ENCODE results near the gene FOXQ1.
"Not testable (repeated sequence)": the region's sequence is repeated elsewhere in the genome, so short reads cannot be mapped to it uniquely, and the experiment has no call there.

FOXQ1 gene

GRCh38 chr6:1322696-1323219 lies 10.9 kb downstream of the FOXQ1 start:
- DNase-seq, result no peak

DNA sequence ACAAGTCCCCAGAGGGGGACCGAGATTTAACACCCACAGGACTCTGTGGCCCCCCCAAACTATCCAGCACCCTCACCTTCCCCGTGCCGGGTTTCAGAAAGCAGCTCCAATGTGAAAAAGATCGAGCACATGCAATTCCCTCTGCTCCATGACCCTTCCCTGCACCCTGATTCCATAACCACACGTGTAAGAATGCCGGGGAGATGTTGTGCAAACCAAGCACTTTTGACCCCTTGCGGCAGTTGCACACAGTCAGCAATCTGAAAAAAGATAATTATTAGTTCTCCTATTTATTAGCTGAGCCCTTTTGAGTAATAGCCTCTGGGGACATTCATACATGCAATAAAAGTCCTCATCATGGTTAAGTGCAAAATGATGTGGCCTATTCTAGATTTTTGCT lies 13.0 kb downstream of the FOXQ1 start:
- DNase-seq, result no peak

GRCh38 chr6:1325461-1326309 lies 13.8 kb downstream of the FOXQ1 start:
- DNase-seq, result no peak

DNA sequence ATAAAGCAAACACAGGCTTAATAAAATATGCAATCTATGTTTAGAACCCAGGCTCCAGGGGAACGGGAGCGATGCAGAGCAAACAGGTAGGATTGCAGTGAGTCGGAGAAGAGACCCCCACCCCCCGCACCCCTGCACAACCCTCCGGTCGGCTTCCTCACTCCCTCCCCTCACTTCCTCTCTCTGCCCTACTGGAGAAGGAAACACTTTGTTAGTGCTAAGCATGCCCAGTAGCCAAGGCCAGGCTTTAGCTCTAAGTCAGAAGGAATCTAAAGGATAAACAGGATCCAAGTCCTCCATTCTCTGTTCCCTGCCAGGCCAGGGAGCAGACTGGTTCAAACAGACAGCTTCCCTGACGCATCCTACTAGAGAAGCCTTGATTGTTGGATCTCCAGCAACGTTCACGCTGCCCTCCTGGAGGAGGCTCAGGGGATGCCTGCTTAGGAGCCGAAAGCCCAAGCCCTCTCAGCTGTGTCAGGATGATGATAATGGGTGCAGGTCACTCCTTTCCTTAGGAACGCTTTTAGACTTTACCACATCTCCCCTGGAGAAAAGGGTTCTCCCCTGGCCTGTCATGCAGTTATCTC lies 14.7 kb downstream of the FOXQ1 start:
- DNase-seq, result no peak

GRCh38 chr6:1327630-1328029 lies 15.7 kb downstream of the FOXQ1 start:
- no peak for DNase-seq

GRCh38 chr6:1328129-1328800 lies 16.4 kb downstream of the FOXQ1 start:
- no peak for DNase-seq

- no peak for DNase-seq
Measured at GRCh38 chr6:1329708-1330107, 17.8 kb downstream of the FOXQ1 start.

DNA sequence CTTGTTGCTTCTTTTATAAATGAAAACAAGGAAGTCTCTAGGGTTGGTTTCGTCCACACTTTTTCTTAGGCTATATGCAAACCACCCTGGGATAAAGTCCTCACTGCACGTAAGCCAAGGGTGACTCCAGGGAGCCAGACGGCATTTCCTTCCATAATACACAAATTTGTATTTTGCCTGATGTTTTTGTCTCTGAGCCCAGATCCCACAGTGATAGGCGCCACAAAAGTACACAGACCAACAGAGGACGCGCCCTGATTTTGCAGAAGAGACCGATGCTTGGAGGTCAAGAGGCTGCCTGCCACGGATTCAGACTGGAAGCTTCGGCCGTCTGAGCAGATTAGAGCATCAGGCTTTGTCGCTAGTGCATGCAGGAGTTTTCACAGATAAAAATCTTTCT lies 22.8 kb downstream of the FOXQ1 start:
- no peak for DNase-seq

DNA sequence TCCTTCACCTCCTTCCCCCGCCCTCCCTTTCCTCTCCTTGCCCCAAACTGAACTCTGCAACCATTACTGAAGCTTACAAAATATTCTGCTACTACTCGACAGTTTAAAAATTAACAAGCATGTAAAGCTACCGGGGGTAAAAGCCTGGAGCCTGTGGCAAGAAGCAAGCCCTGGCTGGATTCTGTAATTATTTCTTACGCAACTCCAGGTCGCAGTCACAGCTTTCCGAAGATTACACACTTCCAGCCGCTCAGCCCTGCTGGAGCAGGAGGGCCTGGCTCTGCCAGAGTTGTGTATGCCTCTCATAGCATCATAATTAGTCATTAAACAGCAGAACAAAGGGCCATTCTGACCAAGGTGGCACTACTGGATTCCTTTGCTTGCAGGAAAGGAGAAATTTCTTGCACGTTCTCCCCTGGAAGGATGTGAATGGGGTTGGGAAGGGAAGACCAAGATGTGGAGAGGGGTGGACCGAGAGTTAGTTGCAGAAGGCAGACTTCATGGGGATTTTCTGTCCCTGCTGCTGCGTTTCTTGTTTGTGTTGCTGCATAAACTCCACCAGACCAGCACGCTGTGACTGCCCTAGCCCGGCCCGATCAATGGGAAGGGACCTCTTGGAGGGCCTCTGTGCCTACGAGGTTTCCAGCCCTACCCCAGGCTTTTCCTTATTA lies 23.6 kb downstream of the FOXQ1 start:
- no peak for DNase-seq

- DNase-seq, result no peak
Measured at GRCh38 chr6:1336246-1336843, 24.4 kb downstream of the FOXQ1 start.

GRCh38 chr6:1337791-1338190 lies 25.9 kb downstream of the FOXQ1 start:
- no peak for DNase-seq

- DNase-seq, result no peak
Measured at GRCh38 chr6:1346101-1346500, 34.2 kb downstream of the FOXQ1 start.

DNA sequence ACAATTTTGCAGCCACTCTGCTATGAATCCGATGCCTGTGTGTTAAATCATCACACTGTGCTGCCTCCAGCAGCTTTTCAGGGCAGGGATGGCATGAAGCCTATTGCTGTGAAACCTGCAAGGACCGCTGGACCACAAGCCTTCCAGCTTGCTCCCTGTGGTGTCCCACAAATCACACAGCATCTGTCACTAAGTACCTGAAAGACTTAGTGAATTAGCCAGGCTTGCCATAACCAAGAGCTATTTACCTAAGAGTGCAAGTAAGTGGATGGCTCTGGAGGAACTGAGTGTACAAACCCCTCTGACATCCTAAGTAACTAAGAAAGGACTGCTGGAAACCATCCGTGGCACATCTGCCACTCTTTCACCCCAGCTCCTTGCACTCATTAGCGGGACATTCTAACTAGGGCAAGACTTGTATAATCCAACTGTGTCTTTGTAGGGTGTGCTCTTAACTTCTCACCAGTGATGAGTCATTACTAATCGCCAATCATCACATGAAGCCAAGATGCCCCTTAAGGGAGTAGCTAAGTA lies 34.7 kb downstream of the FOXQ1 start:
- no peak for DNase-seq

GRCh38 chr6:1347161-1347560 lies 35.3 kb downstream of the FOXQ1 start:
- DNase-seq, result no peak

DNA sequence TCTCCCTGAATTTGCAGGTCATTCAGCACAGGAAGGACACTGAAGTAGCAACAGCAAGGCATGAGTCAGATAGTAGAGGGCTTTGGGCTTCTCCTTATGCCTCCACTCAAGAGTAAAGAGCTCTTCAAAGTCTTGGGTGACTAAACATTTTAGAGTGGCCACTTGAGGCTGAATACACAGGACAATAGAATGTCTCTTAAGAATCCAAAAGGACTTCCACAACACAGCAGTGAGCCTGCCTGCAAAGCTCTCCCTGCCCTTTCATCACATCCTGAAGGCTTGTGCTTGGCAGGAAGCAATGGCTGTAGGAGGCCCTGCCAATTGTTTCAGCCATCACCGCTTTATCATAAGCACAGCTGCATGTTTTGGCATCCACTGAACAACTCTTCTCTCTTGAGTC lies 36.8 kb downstream of the FOXQ1 start:
- DNase-seq, result no peak

- no peak for DNase-seq
Measured at GRCh38 chr6:1349655-1350054, 37.8 kb downstream of the FOXQ1 start.

DNA sequence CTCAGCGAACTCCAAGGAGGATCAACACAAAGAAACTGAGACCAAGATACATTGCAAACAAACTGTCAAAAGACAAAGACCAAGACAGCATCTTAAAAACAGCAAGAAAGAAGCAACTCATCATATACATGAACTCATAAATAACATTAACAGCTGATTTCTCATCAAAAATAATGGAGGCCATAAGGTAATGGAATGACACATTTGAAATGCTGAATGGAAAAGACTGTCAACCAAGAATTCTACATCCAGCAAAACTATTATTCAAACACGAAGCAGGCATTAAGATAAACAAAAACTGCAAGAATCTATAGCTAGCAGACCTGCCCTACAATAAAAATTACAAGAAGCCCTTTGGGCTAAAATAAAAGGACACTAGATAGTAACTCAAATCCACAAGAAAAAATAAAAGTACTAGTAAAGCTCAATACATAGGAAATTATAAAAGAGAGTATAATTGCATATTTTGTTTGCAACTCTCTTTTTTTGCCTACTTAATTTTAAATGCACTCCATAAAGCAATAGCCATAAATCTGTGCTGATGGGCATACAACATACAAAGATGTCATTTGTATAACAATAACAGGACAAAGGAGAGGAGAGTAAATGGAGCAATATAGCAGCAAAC lies 39.6 kb downstream of the FOXQ1 start:
- no peak for DNase-seq

DNA sequence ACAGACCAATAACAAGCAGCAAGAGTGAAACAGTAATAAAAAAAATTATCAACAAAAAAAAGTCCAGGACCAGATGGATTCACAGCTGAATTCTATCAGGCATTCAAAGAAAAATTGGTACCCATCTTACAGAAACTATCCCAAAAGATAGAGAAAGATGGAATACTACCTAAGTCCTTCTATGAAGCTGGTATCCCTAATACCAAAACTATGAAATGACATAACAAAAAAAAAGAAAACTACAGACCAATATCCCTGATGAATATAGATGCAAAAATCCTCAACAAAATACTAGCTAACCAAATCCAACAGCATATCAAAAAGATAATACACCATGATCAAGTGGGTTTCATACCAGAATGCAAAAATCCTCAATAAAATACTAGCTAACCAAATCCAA lies 43.2 kb downstream of the FOXQ1 start:
- not testable (repeated sequence) for DNase-seq

- DNase-seq, result not testable (repeated sequence)
Measured at GRCh38 chr6:1361717-1362116, 49.8 kb downstream of the FOXQ1 start.

GRCh38 chr6:1362643-1363042 lies 50.7 kb downstream of the FOXQ1 start:
- DNase-seq, result no peak

GRCh38 chr6:1363298-1363697 lies 51.4 kb downstream of the FOXQ1 start:
- DNase-seq, result no peak
